Transverse colon (tissue), 4 donors: ENCODE measurements around the gene SLC15A4. TPM values are rescaled to one million over a fixed set of nuclear protein-coding genes. Genes with fewer than 3 reads are reported as not detected.

Source experiments
- DNase-seq: peaks from one replicate; pipeline ENCODE4 v3.0.0-alpha.2; 2019
- H3K27ac ChIP-seq, 4 donors: fragments of 200-600 bp; sonication (generic); 2 replicates each; pipeline ENCODE4 v1.5.1; 2016 to 2018; ENCODE audit warnings: inconsistent platforms in 4 of 4
- H3K27me3 ChIP-seq: fragments of 200-600 bp; sonication (generic); 2 replicates; pipeline ENCODE4 v1.5.1; 2017; ENCODE audit warnings: inconsistent platforms
- H3K36me3 ChIP-seq, 4 donors: fragments of 200-600 bp; sonication (generic); 2 replicates each; pipeline ENCODE4 v1.5.1; 2017 to 2019; ENCODE audit warnings: inconsistent platforms in 4 of 4
- H3K4me1 ChIP-seq, 4 donors: fragments of 200-600 bp; sonication (generic); 2 replicates each; pipeline ENCODE4 v1.5.1; 2017 to 2020; ENCODE audit warnings: inconsistent platforms in 4 of 4
- H3K4me3 ChIP-seq, 4 donors: fragments of 200-600 bp; sonication (generic); 1 replicate in 1 of 4; 2 replicates in 3 of 4; pipeline versions ENCODE4 v1.5.1 to v1.6.1; 2017 to 2019; ENCODE audit warnings: inconsistent platforms in 4 of 4
- H3K9me3 ChIP-seq, 2 donors: fragments of 200-600 bp; sonication (generic); 2 replicates each; pipeline ENCODE4 v1.5.1; 2017 to 2019; ENCODE audit warnings: inconsistent platforms in 2 of 2
- EP300 ChIP-seq: sonication (generic); formaldehyde crosslinking; IDR thresholded peaks from one replicate; pipeline ENCODE4 v1.6.1; 2017; ENCODE audit warnings: antibody characterized with exemption, low read depth
- POLR2A ChIP-seq: fragments of 450-650 bp; IDR thresholded peaks from one replicate; pipeline ENCODE4 v1.6.1; 2016; ENCODE audit warnings: antibody characterized with exemption, mild to moderate bottlenecking, moderate library complexity
- POLR2AphosphoS5 ChIP-seq, 3 donors: sonication (generic); formaldehyde crosslinking; IDR thresholded peaks; one replicate each; pipeline ENCODE4 v1.6.1; 2016; ENCODE audit warnings: antibody characterized with exemption in 3 of 3
- WGBS, 2 donors: methylation state at CpG; one replicate each; pipeline ENCODE4 v1.1.5; 2018; ENCODE audit warnings: low coverage in 1 of 2; 5-methylcytosine and 5-hydroxymethylcytosine counted together
- in situ Hi-C, 4 donors: fragments of 200-750 bp; cut with MboI; loops; one replicate each; pipeline versions ENCODE4 v1.15.0 to v1.15.1; 2017; ENCODE audit warnings: low sequenced_read_pairs in 3 of 4, low pct_ligation_motif_present in 1 of 4, low pct_unique_long_range_greater_than_20kb in 1 of 4
- intact Hi-C: fragments of 100-400 bp; cut with DNase I; formaldehyde crosslinking; loops from one replicate; pipeline ENCODE4 v1.15.1; 2023; ENCODE audit warnings: low total_unique reads
- total RNA-seq, 4 donors: library from RNA; depleted of rRNA; stranded (reverse); fragments of >200 nt; gene quantifications; one replicate each; pipeline ENCODE4 v1.1.0, GENCODE V29; 2016
- TF ChIP-seq, protein P1 (sequence below), 5 experiments: fragments of 200-600 bp in 3 of 5; fragments of 450-650 bp in 2 of 5; sonication (generic) in 3 of 5; IDR thresholded peaks; 1 replicate in 2 of 5; 2 replicates in 3 of 5; pipeline ENCODE4 v1.5.1; 2016 to 2017; ENCODE audit warnings: antibody characterized with exemption in 5 of 5, inconsistent platforms in 3 of 5, mild to moderate bottlenecking in 2 of 5, moderate library complexity in 1 of 5

SLC15A4 gene
- total RNA-seq, 4 donors from 2014 or later = 13.1 to 41.2 (median 32.7) TPM

DNA sequence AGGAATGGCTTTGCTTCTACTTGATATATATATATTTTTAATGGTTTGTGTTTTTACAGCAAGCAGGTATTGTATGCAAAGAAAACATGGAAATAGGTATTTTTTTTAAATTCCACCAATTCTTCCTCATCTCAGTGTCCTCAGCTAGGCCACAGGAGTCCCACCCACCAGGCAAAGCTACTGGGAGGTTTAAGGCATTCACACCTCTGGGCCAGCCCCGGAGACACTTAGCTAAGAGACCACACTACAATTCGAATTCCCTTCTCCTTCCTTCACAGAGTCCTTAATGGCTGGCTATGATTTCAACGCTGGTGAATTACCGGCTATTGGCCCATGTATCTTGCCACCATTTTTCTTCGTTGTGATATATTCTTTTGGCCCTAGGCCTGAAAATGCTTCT lies 71.4 kb downstream of the SLC15A4 start:
- Histone ChIP-seq H3K27me3 (no peaks in the 10 kb centered on the region), H3K9me3 (no peaks in the 10 kb centered on the region), H3K36me3 (no peaks in the 10 kb centered on the region), H3K4me3 (no peak overlapping the region), H3K4me1 (no peaks in the 10 kb centered on the region), H3K27ac (no peak overlapping the region)
- intact Hi-C loops (no loop called here), in situ Hi-C loops (no loop called here)
- WGBS, 2 donors = 77 to 83% methylated on average over 4 to 5 of the region's 5 CpGs
- TF ChIP-seq POLR2A = no peak
- TF ChIP-seq, protein P1, sequence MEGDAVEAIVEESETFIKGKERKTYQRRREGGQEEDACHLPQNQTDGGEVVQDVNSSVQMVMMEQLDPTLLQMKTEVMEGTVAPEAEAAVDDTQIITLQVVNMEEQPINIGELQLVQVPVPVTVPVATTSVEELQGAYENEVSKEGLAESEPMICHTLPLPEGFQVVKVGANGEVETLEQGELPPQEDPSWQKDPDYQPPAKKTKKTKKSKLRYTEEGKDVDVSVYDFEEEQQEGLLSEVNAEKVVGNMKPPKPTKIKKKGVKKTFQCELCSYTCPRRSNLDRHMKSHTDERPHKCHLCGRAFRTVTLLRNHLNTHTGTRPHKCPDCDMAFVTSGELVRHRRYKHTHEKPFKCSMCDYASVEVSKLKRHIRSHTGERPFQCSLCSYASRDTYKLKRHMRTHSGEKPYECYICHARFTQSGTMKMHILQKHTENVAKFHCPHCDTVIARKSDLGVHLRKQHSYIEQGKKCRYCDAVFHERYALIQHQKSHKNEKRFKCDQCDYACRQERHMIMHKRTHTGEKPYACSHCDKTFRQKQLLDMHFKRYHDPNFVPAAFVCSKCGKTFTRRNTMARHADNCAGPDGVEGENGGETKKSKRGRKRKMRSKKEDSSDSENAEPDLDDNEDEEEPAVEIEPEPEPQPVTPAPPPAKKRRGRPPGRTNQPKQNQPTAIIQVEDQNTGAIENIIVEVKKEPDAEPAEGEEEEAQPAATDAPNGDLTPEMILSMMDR (IDR thresholded peaks at IDR 0.05) = no peak
- DNase-seq = no peak

- H3K9me3 ChIP-seq = no peaks in the 10 kb centered on the region
- no peak for TF ChIP-seq POLR2AphosphoS5 (IDR thresholded peaks at IDR 0.05)
- TF ChIP-seq EP300 = no peak
- no peak for TF ChIP-seq POLR2A
- TF ChIP-seq, protein P1 (IDR thresholded peaks at IDR 0.05) = no peak
- H3K36me3 ChIP-seq = no peaks in the 10 kb centered on the region
- H3K4me3 ChIP-seq = no peak overlapping the region
- in situ Hi-C loops (no loop called here), intact Hi-C loops (no loop called here)
- no peak for DNase-seq
- whole genome bisulfite sequencing, 2 donors = 71% methylated on average over 10 of the region's 13 CpGs; no CpG with 5 or more reads in 1 of the 2 donors
- no peaks in the 10 kb centered on the region for H3K4me1 ChIP-seq
- no peak overlapping the region for H3K27ac ChIP-seq
- no peaks in the 10 kb centered on the region for H3K27me3 ChIP-seq
Measured at GRCh38 chr12:128747441-128747840, 76.3 kb downstream of the SLC15A4 start.

DNA sequence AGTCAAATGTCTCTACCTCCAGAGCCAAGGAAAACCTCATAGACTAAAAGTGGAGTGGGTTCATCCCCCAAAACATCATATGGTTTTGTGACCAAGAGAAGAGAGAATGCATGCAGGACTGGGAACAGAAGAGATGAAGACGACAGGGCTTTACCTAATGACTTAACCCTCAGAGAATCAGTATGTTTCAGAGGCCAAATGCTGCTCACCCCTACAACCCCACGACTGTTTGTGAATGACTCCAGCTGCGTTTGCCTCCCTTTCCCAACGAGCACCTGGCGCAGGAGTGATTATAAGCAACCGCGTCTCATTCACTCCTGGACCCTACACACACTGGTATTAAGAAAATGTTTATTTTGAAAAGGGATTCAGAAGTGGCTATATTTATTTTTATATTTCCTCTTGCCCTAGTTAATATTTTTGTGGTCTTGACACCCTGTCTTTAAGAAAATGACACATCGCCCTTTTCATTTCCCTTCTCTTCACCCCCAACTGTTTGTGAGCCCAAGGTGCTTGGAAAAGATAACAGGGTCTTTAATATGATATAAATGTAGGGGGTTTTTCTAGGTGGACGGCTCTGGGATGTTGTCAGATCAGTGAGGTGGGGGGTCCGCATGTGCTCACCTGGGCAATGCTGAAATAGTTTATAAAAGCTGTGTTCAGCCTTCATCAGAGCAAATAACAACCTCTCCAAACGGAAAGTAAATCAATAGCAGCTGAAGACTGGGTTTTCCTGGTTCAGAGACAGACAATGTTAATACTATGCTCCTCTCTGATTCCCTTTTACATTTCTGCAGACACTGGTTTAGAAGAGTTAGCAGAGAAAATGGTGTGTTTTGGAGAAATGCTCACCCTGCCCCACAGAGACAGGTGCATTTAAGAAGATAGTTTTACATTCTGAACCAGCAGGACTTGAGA lies 77.7 kb downstream of the SLC15A4 start:
- in situ Hi-C loops = no loop called here
- TF ChIP-seq, protein P1 (IDR thresholded peaks at IDR 0.05) = no peak
- TF ChIP-seq POLR2A (no peak), POLR2AphosphoS5 (IDR thresholded peaks at IDR 0.05) (no peak), EP300 (no peak)
- no peaks in the 10 kb centered on the region for H3K9me3 ChIP-seq
- intact Hi-C loops = no loop called here
- H3K4me1 ChIP-seq = no peaks in the 10 kb centered on the region
- H3K27me3 ChIP-seq = no peaks in the 10 kb centered on the region
- 65 to 72% methylated on average over 8 to 11 of the region's 11 CpGs for WGBS, 2 donors
- H3K27ac ChIP-seq = no peak overlapping the region
- DNase-seq = no peak
- no peaks in the 10 kb centered on the region for H3K36me3 ChIP-seq
- H3K4me3 ChIP-seq = no peak overlapping the region

- no peaks in the 10 kb centered on the region for H3K36me3 ChIP-seq
- intact Hi-C loops = no loop called here
- 74 to 81% methylated on average over 6 to 7 of the region's 7 CpGs for WGBS, 2 donors
- in situ Hi-C loops = no loop called here
- no peaks in the 10 kb centered on the region for H3K9me3 ChIP-seq
- DNase-seq = no peak
- no peaks in the 10 kb centered on the region for H3K27me3 ChIP-seq
- no peak overlapping the region for H3K27ac ChIP-seq
- H3K4me3 ChIP-seq = no peak overlapping the region
- no peaks in the 10 kb centered on the region for H3K4me1 ChIP-seq
- TF ChIP-seq POLR2AphosphoS5 (IDR thresholded peaks at IDR 0.05) = no peak
- TF ChIP-seq EP300 = no peak
- TF ChIP-seq, protein P1 (IDR thresholded peaks at IDR 0.05) = no peak
- no peak for TF ChIP-seq POLR2A
Measured at GRCh38 chr12:128743916-128744315, 79.8 kb downstream of the SLC15A4 start.

Other genes with a start within 250 kb of the SLC15A4 start
- gene GLT1D1, start 29.5 kb upstream of the SLC15A4 start, total RNA-seq = not detected